Osteoblast (primary cell): ENCODE results near the gene FAM161B. TPM values are rescaled to one million over a fixed set of nuclear protein-coding genes. Genes with fewer than 3 reads are reported as not detected.
A peak's percentile ranks its signal among the peaks of the same experiment; 100 is the strongest.
"Not testable (repeated sequence)": the region's sequence is repeated elsewhere in the genome, so short reads cannot be mapped to it uniquely, and the experiment has no call there.

Experiments
- DNase-seq: peaks from one replicate; pipeline ENCODE4 v3.0.0; 2011; ENCODE audit warnings: low spot score, mixed read lengths; ENCODE audit not compliant: insufficient read length; ENCODE audit errors: missing footprints
- H2AFZ ChIP-seq: 2 replicates; pipeline ENCODE4 v1.6.0; 2011; ENCODE audit warnings: mild to moderate bottlenecking, low read length
- H3K27ac ChIP-seq: 2 replicates; pipeline ENCODE4 v1.5.1; 2011; ENCODE audit warnings: mild to moderate bottlenecking, low read depth, low read length, moderate library complexity
- H3K27me3 ChIP-seq: 2 replicates; pipeline ENCODE4 v1.6.0; 2012; ENCODE audit warnings: mild to moderate bottlenecking, control low read depth, inconsistent platforms, low read length, moderate library complexity; ENCODE audit not compliant: insufficient read depth
- H3K36me3 ChIP-seq: 2 replicates; pipeline ENCODE4 v1.5.1; 2011; ENCODE audit warnings: mild to moderate bottlenecking, low read length, control low read depth, moderate library complexity; ENCODE audit not compliant: insufficient read depth
- H3K4me1 ChIP-seq: 2 replicates; pipeline ENCODE4 v1.5.1; 2011; ENCODE audit warnings: mild to moderate bottlenecking, low read length, control low read depth, moderate library complexity; ENCODE audit not compliant: insufficient read depth
- H3K4me2 ChIP-seq: 2 replicates; pipeline ENCODE4 v1.6.0; 2011; ENCODE audit warnings: mild to moderate bottlenecking, low read length; ENCODE audit not compliant: insufficient read depth
- H3K4me3 ChIP-seq: fragments of 200-600 bp; sonication (generic); 3 replicates; pipeline ENCODE4 v1.5.1; 2012; ENCODE audit warnings: mild to moderate bottlenecking, low read length, inconsistent platforms; ENCODE audit not compliant: insufficient read depth
- H3K79me2 ChIP-seq: 2 replicates; pipeline ENCODE4 v1.6.0; 2012; ENCODE audit warnings: mild to moderate bottlenecking, low read length, control low read depth, inconsistent platforms; ENCODE audit not compliant: insufficient read depth
- H3K9me3 ChIP-seq: 2 replicates; pipeline ENCODE4 v1.5.1; 2011; ENCODE audit warnings: low read depth, low read length, control low read depth
- H4K20me1 ChIP-seq: 2 replicates; pipeline ENCODE4 v1.6.0; 2012; ENCODE audit warnings: mild to moderate bottlenecking, low read length, control low read depth; ENCODE audit not compliant: insufficient read depth
- CTCF ChIP-seq: IDR thresholded peaks from 2 replicates; pipeline ENCODE4 v1.5.1; 2011; ENCODE audit warnings: mild to moderate bottlenecking, low read depth, low read length, moderate library complexity; ENCODE audit errors: extremely low read depth
- total RNA-seq: library from RNA; depleted of rRNA; stranded (reverse); fragments of >200 nt; gene quantifications from 2 replicates; pipeline ENCODE4 v1.2.3, GENCODE V29; 2012

Gene FAM161B
- total RNA-seq, 1 donor, result 5.1 TPM

GRCh38 chr14:73937012-73937411 lies 12.9 kb downstream of the FAM161B start:
- peaks cover 50% of the 10 kb centered on the region for H3K36me3 ChIP-seq
- no peaks in the 10 kb centered on the region for H3K9me3 ChIP-seq
- no peak for DNase-seq
- no peak overlapping the region for H3K27ac ChIP-seq
- no peak overlapping the region for H2AFZ ChIP-seq
- TF ChIP-seq CTCF, result no peak
- no peaks in the 10 kb centered on the region for H3K4me1 ChIP-seq
- no peaks in the 10 kb centered on the region for H3K79me2 ChIP-seq
- no peaks in the 10 kb centered on the region for H4K20me1 ChIP-seq
- no peak overlapping the region for H3K4me2 ChIP-seq
- no peak overlapping the region for H3K4me3 ChIP-seq
- H3K27me3 ChIP-seq, result no peaks in the 10 kb centered on the region

GRCh38 chr14:73936548-73936947 lies 13.3 kb downstream of the FAM161B start:
- no peaks in the 10 kb centered on the region for H3K9me3 ChIP-seq
- no peaks in the 10 kb centered on the region for H3K4me1 ChIP-seq
- DNase-seq, result no peak
- H2AFZ ChIP-seq, result no peak overlapping the region
- H3K4me3 ChIP-seq, result no peak overlapping the region
- no peaks in the 10 kb centered on the region for H4K20me1 ChIP-seq
- TF ChIP-seq CTCF, result no peak
- H3K79me2 ChIP-seq, result no peaks in the 10 kb centered on the region
- H3K27me3 ChIP-seq, result no peaks in the 10 kb centered on the region
- peaks cover 54% of the 10 kb centered on the region for H3K36me3 ChIP-seq
- no peak overlapping the region for H3K4me2 ChIP-seq
- no peak overlapping the region for H3K27ac ChIP-seq

GRCh38 chr14:73935666-73936065 lies 14.2 kb downstream of the FAM161B start:
- Histone ChIP-seq H3K27me3 (no peaks in the 10 kb centered on the region), H3K79me2 (no peaks in the 10 kb centered on the region), H3K4me2 (no peak overlapping the region), H3K36me3 (peaks cover 62% of the 10 kb centered on the region), H2AFZ (no peak overlapping the region), H3K9me3 (no peaks in the 10 kb centered on the region), H4K20me1 (no peaks in the 10 kb centered on the region), H3K4me1 (no peaks in the 10 kb centered on the region), H3K27ac (no peak overlapping the region), H3K4me3 (no peak overlapping the region)
- TF ChIP-seq CTCF, result peak; percentile 33
- DNase-seq, result peak; percentile 64

- Histone ChIP-seq H3K27me3 (no peaks in the 10 kb centered on the region), H3K36me3 (peaks cover 74% of the 10 kb centered on the region), H3K79me2 (peaks cover 14% of the 10 kb centered on the region), H3K4me1 (no peaks in the 10 kb centered on the region), H3K9me3 (no peaks in the 10 kb centered on the region), H4K20me1 (peaks cover 7% of the 10 kb centered on the region), H2AFZ (no peak overlapping the region), H3K4me3 (no peak overlapping the region), H3K27ac (no peak overlapping the region), H3K4me2 (no peak overlapping the region)
- no peak for DNase-seq
- TF ChIP-seq CTCF, result no peak
Measured at GRCh38 chr14:73924337-73924736, 25.6 kb downstream of the FAM161B start.

GRCh38 chr14:73919457-73919856 lies 30.4 kb downstream of the FAM161B start:
- H3K4me3 ChIP-seq, H3K27ac ChIP-seq, H3K27me3 ChIP-seq, H3K4me2 ChIP-seq, DNase-seq, H3K9me3 ChIP-seq, H4K20me1 ChIP-seq, H3K4me1 ChIP-seq, H2AFZ ChIP-seq: not testable (repeated sequence)
- peaks cover 53% of the 10 kb centered on the region for H3K36me3 ChIP-seq
- peaks cover 42% of the 10 kb centered on the region for H3K79me2 ChIP-seq
